ENCODE measurements around the gene METTL8.

- TF ChIP-seq CTCF (IDR thresholded peaks at IDR 0.05) (no peak), ZFX (IDR thresholded peaks at IDR 0.05; ENCODE audit: borderline replicate concordance) (no peak)
These were observed 116.9 kb downstream of the METTL8 start for GRCh38 chr2:171316755-171317337.

Data from 22Rv1 (cell line).